ENCODE measurements around the gene C16orf89.

- TF ChIP-seq CTCF (IDR thresholded peaks at IDR 0.05) (no peak), POLR2A (IDR thresholded peaks at IDR 0.05) (no peak)
Measured at GRCh38 chr16:5044011-5044540, 21.7 kb downstream of the C16orf89 start.
